GM10266 (cell line): ENCODE measurements around the gene RBSN.

Experiments
- DNase-seq: peaks from one replicate; pipeline ENCODE4 v3.0.0; 2012; ENCODE audit errors: extremely low spot score
- TF ChIP-seq, protein P1 (sequence below): IDR thresholded peaks from 2 replicates; pipeline ENCODE4 v1.5.1; 2012; ENCODE audit warnings: mild to moderate bottlenecking, low read depth; ENCODE audit not compliant: control insufficient read depth, insufficient read depth; ENCODE audit errors: missing control alignments

RBSN gene

DNA sequence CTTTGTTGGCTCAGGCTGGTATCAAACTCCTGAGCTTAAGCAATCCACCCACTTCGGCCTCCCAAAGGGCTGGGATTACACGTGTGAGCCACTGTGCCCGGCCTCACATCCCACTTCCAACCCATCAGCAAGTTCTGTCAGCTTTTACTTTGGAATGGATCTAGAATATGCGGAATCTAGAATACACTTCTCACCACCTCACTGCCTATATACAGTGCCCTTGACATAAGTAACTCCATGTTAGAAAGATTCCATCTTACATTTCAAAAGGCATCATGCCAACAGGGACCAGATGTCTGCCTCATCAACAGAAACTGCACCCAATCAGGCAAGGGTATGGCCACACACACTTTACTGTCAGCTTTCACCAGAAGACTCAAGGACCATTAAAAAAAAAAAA lies 9.9 kb upstream of the RBSN start:
- TF ChIP-seq, protein P1, sequence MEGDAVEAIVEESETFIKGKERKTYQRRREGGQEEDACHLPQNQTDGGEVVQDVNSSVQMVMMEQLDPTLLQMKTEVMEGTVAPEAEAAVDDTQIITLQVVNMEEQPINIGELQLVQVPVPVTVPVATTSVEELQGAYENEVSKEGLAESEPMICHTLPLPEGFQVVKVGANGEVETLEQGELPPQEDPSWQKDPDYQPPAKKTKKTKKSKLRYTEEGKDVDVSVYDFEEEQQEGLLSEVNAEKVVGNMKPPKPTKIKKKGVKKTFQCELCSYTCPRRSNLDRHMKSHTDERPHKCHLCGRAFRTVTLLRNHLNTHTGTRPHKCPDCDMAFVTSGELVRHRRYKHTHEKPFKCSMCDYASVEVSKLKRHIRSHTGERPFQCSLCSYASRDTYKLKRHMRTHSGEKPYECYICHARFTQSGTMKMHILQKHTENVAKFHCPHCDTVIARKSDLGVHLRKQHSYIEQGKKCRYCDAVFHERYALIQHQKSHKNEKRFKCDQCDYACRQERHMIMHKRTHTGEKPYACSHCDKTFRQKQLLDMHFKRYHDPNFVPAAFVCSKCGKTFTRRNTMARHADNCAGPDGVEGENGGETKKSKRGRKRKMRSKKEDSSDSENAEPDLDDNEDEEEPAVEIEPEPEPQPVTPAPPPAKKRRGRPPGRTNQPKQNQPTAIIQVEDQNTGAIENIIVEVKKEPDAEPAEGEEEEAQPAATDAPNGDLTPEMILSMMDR: no peak
- DNase-seq: no peak

- TF ChIP-seq, protein P1: peak; percentile 94
- peak; percentile 83 for DNase-seq
These were observed 9.2 kb upstream of the RBSN start for GRCh38 chr3:15108082-15108545.

DNA sequence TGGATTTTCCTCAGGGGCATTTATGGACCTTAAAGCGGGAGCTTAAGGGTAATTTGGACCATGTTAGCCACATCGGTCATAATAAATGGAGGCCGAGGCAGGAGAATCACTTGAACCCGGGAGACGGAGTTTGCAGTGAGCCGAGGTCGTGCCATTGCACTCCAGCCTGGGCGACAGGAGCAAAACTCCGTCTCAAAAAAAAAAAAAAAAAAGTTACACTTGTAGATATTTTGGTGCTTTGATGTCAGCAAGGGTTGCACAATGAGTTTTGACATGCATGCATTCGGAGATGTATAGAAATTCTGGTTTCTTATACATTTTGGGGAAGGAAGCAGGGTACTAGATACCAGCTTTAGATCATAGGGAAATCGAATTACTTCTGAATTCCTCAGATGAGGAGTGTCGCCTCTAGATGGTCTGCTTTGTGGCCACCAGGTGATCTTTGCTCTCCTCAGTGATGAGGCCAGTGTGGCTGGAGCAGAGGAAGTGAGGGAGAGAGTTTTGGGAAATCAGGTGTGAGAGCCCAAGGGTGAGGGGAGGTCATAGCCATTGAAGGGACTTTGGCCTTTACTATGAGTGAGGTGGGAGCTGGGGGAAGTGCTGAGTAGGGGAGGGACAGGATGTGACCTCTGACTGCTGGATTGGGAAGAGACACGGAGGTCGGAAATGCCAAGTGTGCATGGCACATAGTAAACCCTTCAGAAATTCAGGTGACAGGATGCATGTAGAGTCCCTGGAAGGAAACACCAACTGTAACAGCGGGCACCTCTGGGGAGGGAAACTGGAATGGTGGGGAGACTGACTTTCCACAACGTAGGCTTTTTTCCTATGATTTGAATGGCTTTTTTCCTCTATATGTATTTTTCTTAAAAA lies 8.4 kb upstream of the RBSN start:
- no peak for DNase-seq
- TF ChIP-seq, protein P1: no peak

DNA sequence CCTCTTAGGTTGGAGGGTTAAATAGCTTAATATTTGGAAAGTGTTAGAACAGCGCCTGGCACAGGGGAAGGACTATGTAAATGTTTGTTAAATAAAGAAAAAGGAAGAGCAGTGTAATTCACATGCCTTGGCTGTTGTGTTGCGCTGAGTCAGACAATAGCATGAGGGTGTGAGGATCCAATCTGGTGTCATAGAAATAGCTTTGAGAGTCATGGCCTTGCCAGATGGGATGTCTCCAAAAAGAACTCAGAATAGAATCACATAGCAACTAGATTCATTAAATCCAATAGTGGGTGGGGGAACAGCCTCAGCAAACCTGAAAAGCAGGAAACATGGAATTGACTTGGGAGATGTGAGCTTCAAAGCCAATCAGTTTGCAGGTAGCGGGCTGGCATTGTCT lies 3.9 kb upstream of the RBSN start:
- DNase-seq: no peak
- TF ChIP-seq, protein P1: no peak

GRCh38 chr3:15102256-15102655 lies 3.3 kb upstream of the RBSN start:
- DNase-seq: no peak
- TF ChIP-seq, protein P1: no peak

- no peak for DNase-seq
- TF ChIP-seq, protein P1: no peak
These were observed 583 bp upstream of the RBSN start for GRCh38 chr3:15099364-15100098.

DNA sequence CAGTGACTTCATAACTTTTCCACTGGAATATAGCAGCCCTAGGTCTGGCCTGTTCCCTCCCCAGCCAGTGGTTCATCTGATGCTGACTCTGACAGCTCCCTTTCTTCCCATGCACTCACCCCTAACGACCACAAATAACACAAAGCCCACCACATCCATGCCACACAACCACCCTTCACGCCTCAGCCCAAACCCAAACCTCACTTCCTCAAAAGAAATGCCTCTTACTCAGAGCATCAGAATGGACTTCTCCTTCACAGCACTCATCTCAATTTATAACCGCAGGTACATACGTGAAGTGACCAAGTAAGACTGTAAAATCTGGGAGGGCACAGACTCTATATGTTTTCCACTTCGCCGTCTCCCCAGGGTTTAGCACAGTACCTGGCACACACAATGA lies 1.1 kb downstream of the RBSN start:
- DNase-seq: no peak
- TF ChIP-seq, protein P1: no peak
